Putamen (tissue), 1 donor: ENCODE data around the gene ZNF362.
A peak's percentile ranks its signal among the peaks of the same experiment; 100 is the strongest.

Experiments used
- DNase-seq: peaks from one replicate; pipeline ENCODE4 v3.0.0-alpha.2; 2016; ENCODE audit warnings: low spot score

The ZNF362 gene

GRCh38 chr1:33327587-33328325 lies 71.5 kb downstream of the ZNF362 start:
- DNase-seq: no peak

GRCh38 chr1:33328817-33329216 lies 72.5 kb downstream of the ZNF362 start:
- DNase-seq: no peak

GRCh38 chr1:33329600-33330305 lies 73.5 kb downstream of the ZNF362 start:
- no peak for DNase-seq

- DNase-seq: no peak
These were observed 74.1 kb downstream of the ZNF362 start for GRCh38 chr1:33330361-33330890.

GRCh38 chr1:33330906-33331305 lies 74.6 kb downstream of the ZNF362 start:
- DNase-seq: no peak

GRCh38 chr1:33331444-33332356 lies 75.4 kb downstream of the ZNF362 start:
- no peak for DNase-seq

- DNase-seq: no peak
These were observed 76.1 kb downstream of the ZNF362 start for GRCh38 chr1:33332357-33332789.

- DNase-seq: no peak
These were observed 76.6 kb downstream of the ZNF362 start for GRCh38 chr1:33332881-33333280.

- no peak for DNase-seq
These were observed 77.8 kb downstream of the ZNF362 start for GRCh38 chr1:33334081-33334552.

- no peak for DNase-seq
These were observed 78.7 kb downstream of the ZNF362 start for GRCh38 chr1:33335020-33335419.

- no peak for DNase-seq
These were observed 80.3 kb downstream of the ZNF362 start for GRCh38 chr1:33336580-33336979.

- DNase-seq: no peak
These were observed 81.1 kb downstream of the ZNF362 start for GRCh38 chr1:33337441-33337840.

GRCh38 chr1:33338048-33338439 lies 81.8 kb downstream of the ZNF362 start:
- DNase-seq: no peak

GRCh38 chr1:33338440-33339211 lies 82.3 kb downstream of the ZNF362 start:
- DNase-seq: no peak

GRCh38 chr1:33339413-33339812 lies 83.1 kb downstream of the ZNF362 start:
- DNase-seq: no peak

GRCh38 chr1:33341190-33341589 lies 84.9 kb downstream of the ZNF362 start:
- no peak for DNase-seq

GRCh38 chr1:33342041-33342723 lies 85.9 kb downstream of the ZNF362 start:
- peak; percentile 81 for DNase-seq

GRCh38 chr1:33343539-33343938 lies 87.2 kb downstream of the ZNF362 start:
- no peak for DNase-seq

GRCh38 chr1:33344896-33345560 lies 88.7 kb downstream of the ZNF362 start:
- DNase-seq: no peak

GRCh38 chr1:33346533-33346926 lies 90.2 kb downstream of the ZNF362 start:
- no peak for DNase-seq
